Endothelial cell of umbilical vein (primary cell): Measurements from ENCODE around the gene CDK9. TPM values are rescaled to one million over a fixed set of nuclear protein-coding genes. Genes with fewer than 3 reads are reported as not detected.
A peak's percentile ranks its signal among the peaks of the same experiment; 100 is the strongest.

Experiments used
- BruUV-seq: library from RNA; stranded (reverse); fragments of 400-500 nt; replicated peaks from 2 replicates; lab custom pipeline; 2021; lab: Mats Ljungman, UMichigan
- CTCF ChIA-PET: fragments of 300-600, 350-600 bp; sonication (Branson Sonifier 250); formaldehyde crosslinking; loops from one replicate; lab custom pipeline; 2021; ENCODE audit warnings: antibody characterized with exemption, inconsistent platforms; lab: Charles Lee
- POLR2A ChIA-PET: fragments of 300-600, 350-600 bp; sonication (Branson Sonifier 250); formaldehyde crosslinking; loops from one replicate; lab custom pipeline; 2021; ENCODE audit warnings: antibody characterized with exemption, inconsistent platforms; lab: Charles Lee
- DNase-seq: peaks from one replicate; pipeline ENCODE4 v3.0.0-alpha.2; 2011; ENCODE audit warnings: low read depth, low spot score
- FAIRE-seq: peaks from 2 replicates; lab custom pipeline; 2011; peaks lifted over from hg19 to GRCh38; lab: Jason Lieb, UNC
- H2AFZ ChIP-seq: 2 replicates; pipeline ENCODE4 v1.6.0; 2012; ENCODE audit warnings: low read depth, low read length, control low read depth, inconsistent platforms
- H3K27ac ChIP-seq: 2 replicates; pipeline ENCODE4 v1.5.1; 2011; ENCODE audit warnings: low read depth, mild to moderate bottlenecking, control low read depth, low read length, moderate library complexity; ENCODE audit not compliant: insufficient read depth
- H3K27me3 ChIP-seq, 2 experiments: 2 replicates each; pipeline versions ENCODE4 v1.6.0 to v1.6.1; 2011; ENCODE audit warnings: low read length in 2 of 2, mixed read lengths in 1 of 2; ENCODE audit not compliant: control insufficient read depth in 2 of 2, insufficient read depth in 2 of 2
- H3K36me3 ChIP-seq, 2 experiments: 2 replicates in 1 of 2; 3 replicates in 1 of 2; pipeline ENCODE4 v1.5.1; 2011; ENCODE audit warnings: low read length in 2 of 2, mild to moderate bottlenecking in 1 of 2, moderate library complexity in 1 of 2; ENCODE audit not compliant: control insufficient read depth in 2 of 2, insufficient read depth in 2 of 2; ENCODE audit errors: extremely low read depth in 1 of 2
- H3K4me1 ChIP-seq: 3 replicates; pipeline ENCODE4 v1.5.1; 2011; ENCODE audit warnings: mild to moderate bottlenecking, low read length; ENCODE audit not compliant: control insufficient read depth, insufficient read depth; ENCODE audit errors: extremely low read depth
- H3K4me2 ChIP-seq: 2 replicates; pipeline ENCODE4 v1.6.1; 2011; ENCODE audit warnings: low read length, control low read depth, mixed read lengths; ENCODE audit not compliant: insufficient read depth
- H3K4me3 ChIP-seq, 3 experiments: fragments of 200-600 bp in 1 of 3; sonication (generic), shearing (Covaris generic) in 1 of 3; replicated peaks in 1 of 3; 2 replicates each; pipeline ENCODE4 v1.5.1; 2011 to 2016; ENCODE audit warnings: control low read depth in 3 of 3, low read length in 3 of 3, mild to moderate bottlenecking in 2 of 3, inconsistent platforms in 1 of 3, low read depth in 1 of 3, moderate library complexity in 1 of 3; ENCODE audit not compliant: insufficient read depth in 1 of 3
- H3K79me2 ChIP-seq: 2 replicates; pipeline ENCODE4 v1.6.0; 2012; ENCODE audit warnings: low read length, inconsistent platforms; ENCODE audit not compliant: control insufficient read depth, insufficient read depth
- H3K9ac ChIP-seq: replicated peaks from 2 replicates; pipeline ENCODE3; 2011; ENCODE audit warnings: low read length, control low read depth; ENCODE audit not compliant: insufficient read depth; ENCODE audit errors: extremely low read depth
- H3K9me1 ChIP-seq: replicated peaks from 3 replicates; pipeline ENCODE4 v1.6.0; 2011; ENCODE audit warnings: mild to moderate bottlenecking, low read length; ENCODE audit not compliant: control insufficient read depth, insufficient read depth; ENCODE audit errors: extremely low read depth
- H3K9me3 ChIP-seq: replicated peaks from 2 replicates; pipeline ENCODE4 v1.5.1; 2012; ENCODE audit warnings: low read length, inconsistent platforms; ENCODE audit not compliant: control insufficient read depth, insufficient read depth
- H4K20me1 ChIP-seq: replicated peaks from 2 replicates; pipeline ENCODE3; 2011; ENCODE audit warnings: mild to moderate bottlenecking, low read length; ENCODE audit not compliant: control insufficient read depth, insufficient read depth; ENCODE audit errors: extremely low read depth
- EZH2 ChIP-seq: IDR thresholded peaks from 2 replicates; pipeline ENCODE4 v1.6.1; 2012; ENCODE audit warnings: borderline replicate concordance, low read depth, mild to moderate bottlenecking, moderate library complexity, low read length, inconsistent platforms; ENCODE audit not compliant: severe bottlenecking
- FOS ChIP-seq: IDR thresholded peaks from 2 replicates; pipeline ENCODE4 v1.6.1; 2011; ENCODE audit warnings: mild to moderate bottlenecking, low read length, moderate library complexity, borderline replicate concordance; ENCODE audit not compliant: insufficient read depth
- GATA2 ChIP-seq: IDR thresholded peaks from 2 replicates; pipeline ENCODE4 v1.7.0; 2011; ENCODE audit warnings: low read depth, mild to moderate bottlenecking, moderate library complexity, mixed read lengths, low read length; ENCODE audit not compliant: insufficient read length, insufficient read depth
- JUN ChIP-seq: IDR thresholded peaks from 2 replicates; pipeline ENCODE4 v1.6.1; 2011; ENCODE audit warnings: borderline replicate concordance, low read depth; ENCODE audit not compliant: insufficient read length, insufficient read depth
- MYC ChIP-seq: IDR thresholded peaks from one replicate; pipeline ENCODE4 v1.6.1; 2011; ENCODE audit warnings: mild to moderate bottlenecking, low read depth, low read length
- POLR2A ChIP-seq: IDR thresholded peaks from 2 replicates; pipeline ENCODE4 v1.6.1; 2012; ENCODE audit warnings: low read depth, mild to moderate bottlenecking, control low read depth, low read length
- POLR2AphosphoS5 ChIP-seq: IDR thresholded peaks from 2 replicates; pipeline ENCODE4 v1.6.1; 2012; ENCODE audit warnings: low read depth, mild to moderate bottlenecking, control low read depth, low read length, moderate library complexity; ENCODE audit not compliant: insufficient read depth
- dilution Hi-C: fragments of 300-500 bp; cut with MboI; formaldehyde crosslinking; loops from one replicate; pipeline ENCODE4 v1.15.0; 2019; ENCODE audit warnings: low sequenced_read_pairs; ENCODE audit not compliant: extremely low pct_ligation_motif_present
- intact Hi-C: fragments of 100-400 bp; cut with micrococcal nuclease; formaldehyde crosslinking; loops from one replicate; pipeline ENCODE4 v1.10.0; 2022
- polyA plus RNA-seq, 4 experiments: library from polyadenylated mRNA; depleted of rRNA in 3 of 4; stranded (reverse) in 3 of 4; unstranded in 1 of 4; fragments of >200 nt; gene quantifications; 2 replicates each; pipeline versions ENCODE4 v1.2.1 to v1.2.3, GENCODE V29; 2011 to 2012; ENCODE audit warnings: missing spikeins in 1 of 4
- total RNA-seq: library from RNA; stranded (reverse); gene quantifications from 2 replicates; pipeline ENCODE4 v1.2.3, GENCODE V29; 2021
- TF ChIP-seq, protein P1 (sequence below), 2 donors: IDR thresholded peaks; 1 replicate in 1 of 2; 2 replicates in 1 of 2; pipeline ENCODE4 v1.5.1; 2011; ENCODE audit warnings: low read length in 2 of 2, mild to moderate bottlenecking in 2 of 2, moderate library complexity in 2 of 2, control low read depth in 1 of 2, inconsistent platforms in 1 of 2, low read depth in 1 of 2; ENCODE audit not compliant: insufficient read depth in 1 of 2; ENCODE audit errors: extremely low read depth in 1 of 2
- TF ChIP-seq, protein P2 (sequence below): IDR thresholded peaks from 2 replicates; pipeline ENCODE4 v1.6.1; 2011; ENCODE audit not compliant: insufficient read depth, insufficient read length

The CDK9 gene
- total and polyA plus RNA-seq, 2 donors (not counting 3 experiments of a cell fraction or from before 2014, with no cell fraction given), result 92.2 to 124 TPM

DNA sequence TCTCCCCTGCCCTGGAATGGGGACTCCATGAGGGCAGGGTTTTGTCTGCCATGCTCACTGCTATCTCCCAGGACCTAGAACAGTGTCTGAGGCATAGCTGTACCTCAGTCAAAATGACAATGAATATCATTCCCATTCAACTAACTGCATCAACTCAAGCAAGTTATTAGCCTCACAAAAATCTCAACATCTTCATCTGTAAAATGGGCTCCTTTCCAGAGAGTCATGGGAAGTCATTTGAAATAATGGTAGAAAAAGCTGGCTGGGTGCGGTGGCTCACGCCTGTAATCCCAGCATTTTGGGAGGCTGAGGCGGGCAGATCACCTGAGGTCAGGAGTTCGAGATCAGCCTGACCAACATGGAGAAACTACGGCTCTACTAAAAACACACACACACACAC, 16.7 kb upstream of the CDK9 start:
- dilution Hi-C loops (no loop called here), intact Hi-C loops (no loop called here)
- Histone ChIP-seq H3K4me3 (peak overlapping the region in 2 of 3 experiments; percentile 26 to 65), H2AFZ (no peak overlapping the region), H3K4me2 (peak overlapping the region; percentile 32), H3K4me1 (peaks cover 56% of the 10 kb centered on the region), H3K9ac (peak overlapping the region; percentile 91), H4K20me1 (no peaks in the 10 kb centered on the region), H3K79me2 (peaks cover 54% of the 10 kb centered on the region), H3K36me3 (peaks cover 9 to 12% of the 10 kb centered on the region in 2 experiments), H3K27ac (peak overlapping the region; percentile 96), H3K9me1 (no peaks in the 10 kb centered on the region), H3K27me3 (no peaks in the 10 kb centered on the region), H3K9me3 (no peaks in the 10 kb centered on the region)
- TF ChIP-seq, protein P1, sequence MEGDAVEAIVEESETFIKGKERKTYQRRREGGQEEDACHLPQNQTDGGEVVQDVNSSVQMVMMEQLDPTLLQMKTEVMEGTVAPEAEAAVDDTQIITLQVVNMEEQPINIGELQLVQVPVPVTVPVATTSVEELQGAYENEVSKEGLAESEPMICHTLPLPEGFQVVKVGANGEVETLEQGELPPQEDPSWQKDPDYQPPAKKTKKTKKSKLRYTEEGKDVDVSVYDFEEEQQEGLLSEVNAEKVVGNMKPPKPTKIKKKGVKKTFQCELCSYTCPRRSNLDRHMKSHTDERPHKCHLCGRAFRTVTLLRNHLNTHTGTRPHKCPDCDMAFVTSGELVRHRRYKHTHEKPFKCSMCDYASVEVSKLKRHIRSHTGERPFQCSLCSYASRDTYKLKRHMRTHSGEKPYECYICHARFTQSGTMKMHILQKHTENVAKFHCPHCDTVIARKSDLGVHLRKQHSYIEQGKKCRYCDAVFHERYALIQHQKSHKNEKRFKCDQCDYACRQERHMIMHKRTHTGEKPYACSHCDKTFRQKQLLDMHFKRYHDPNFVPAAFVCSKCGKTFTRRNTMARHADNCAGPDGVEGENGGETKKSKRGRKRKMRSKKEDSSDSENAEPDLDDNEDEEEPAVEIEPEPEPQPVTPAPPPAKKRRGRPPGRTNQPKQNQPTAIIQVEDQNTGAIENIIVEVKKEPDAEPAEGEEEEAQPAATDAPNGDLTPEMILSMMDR (IDR thresholded peaks at IDR 0.05; ENCODE audit: extremely low read depth in 1 of 2, insufficient read depth in 1 of 2, low read depth in 1 of 2, low read length in 2 of 2), result no peak
- TF ChIP-seq JUN (no peak), EZH2 (no peak), POLR2AphosphoS5 (no peak), POLR2A (no peak), MYC (no peak), GATA2 (no peak), FOS (no peak)
- TF ChIP-seq, protein P2, sequence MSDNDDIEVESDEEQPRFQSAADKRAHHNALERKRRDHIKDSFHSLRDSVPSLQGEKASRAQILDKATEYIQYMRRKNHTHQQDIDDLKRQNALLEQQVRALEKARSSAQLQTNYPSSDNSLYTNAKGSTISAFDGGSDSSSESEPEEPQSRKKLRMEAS, result no peak
- ChIA-PET CTCF (interaction anchor here (1.2 to 11.3 kb wide), 5 partner anchors 13 to 84 kb away, joined by 3 to 167 read pairs (median 7); partner anchors contain the start of genes CDK9, SH2D3C and TOR2A), POLR2A (interaction anchor here (1.2 to 2.4 kb wide), 3 partner anchors 13 to 16 kb away, joined by 5 to 24 read pairs (median 8); partner anchors contain the start of gene CDK9)
- no peak for DNase-seq
- BruUV-seq, result TSS peak; percentile 15
- FAIRE-seq, result no peak
